SU-DHL-6 (cell line): ENCODE measurements around the gene CRTC2.
A peak's percentile ranks its signal among the peaks of the same experiment; 100 is the strongest.

Experiments used
- H2AFZ ChIP-seq: fragments of 200-600 bp; sonication (generic); 2 replicates; pipeline ENCODE4 v1.6.1; 2014; ENCODE audit warnings: low read depth, mild to moderate bottlenecking, moderate library complexity, mixed read lengths, antibody characterized with exemption, low read length; ENCODE audit not compliant: severe bottlenecking
- H3F3A ChIP-seq: fragments of 200-600 bp; shearing (Covaris generic); 2 replicates; pipeline ENCODE4 v1.6.0; 2016; ENCODE audit warnings: antibody characterized with exemption, mild to moderate bottlenecking; ENCODE audit not compliant: insufficient read depth
- H3K27ac ChIP-seq: fragments of 200-600 bp; sonication (generic); 2 replicates; pipeline ENCODE4 v1.5.1; 2016; ENCODE audit warnings: low read depth, mild to moderate bottlenecking, low read length, moderate library complexity, mixed read lengths
- H3K27me3 ChIP-seq: fragments of 200-600 bp; sonication (generic), shearing (Covaris generic); 2 replicates; pipeline ENCODE4 v1.6.0; 2014; ENCODE audit warnings: mild to moderate bottlenecking, low read length
- H3K36me3 ChIP-seq: fragments of 200-600 bp; sonication (generic); 2 replicates; pipeline ENCODE4 v1.6.1; 2014; ENCODE audit warnings: mild to moderate bottlenecking, low read length, mixed read lengths
- H3K4me2 ChIP-seq: fragments of 300-600, 200-600 bp; shearing (Covaris generic), sonication (generic); 2 replicates; pipeline ENCODE4 v1.6.0; 2014; ENCODE audit warnings: low read length, low read depth, mild to moderate bottlenecking; ENCODE audit not compliant: poor library complexity, severe bottlenecking
- H3K4me3 ChIP-seq: fragments of 200-600 bp; sonication (generic); 2 replicates; pipeline ENCODE4 v1.5.1; 2014; ENCODE audit warnings: antibody characterized with exemption, low read length, mild to moderate bottlenecking, mixed read lengths; ENCODE audit not compliant: insufficient read depth, poor library complexity, severe bottlenecking
- H3K79me2 ChIP-seq: fragments of 200-600 bp; sonication (generic); 2 replicates; pipeline ENCODE4 v1.6.1; 2014; ENCODE audit warnings: mild to moderate bottlenecking, low read length, moderate library complexity; ENCODE audit not compliant: insufficient read depth
- H3K9ac ChIP-seq: fragments of 200-600 bp; sonication (generic); 2 replicates; pipeline ENCODE4 v1.7.0; 2014; ENCODE audit warnings: mild to moderate bottlenecking, low read length
- H3K9me2 ChIP-seq: fragments of 200-600 bp; sonication (generic); replicated peaks from 2 replicates; pipeline ENCODE4 v1.6.1; 2014; ENCODE audit warnings: low read length; ENCODE audit not compliant: insufficient read depth
- H3K9me3 ChIP-seq: fragments of 200-600 bp; sonication (generic); 2 replicates; pipeline ENCODE4 v1.6.1; 2014; ENCODE audit warnings: low read length, mixed read lengths; ENCODE audit not compliant: insufficient read depth
- H4K20me1 ChIP-seq: fragments of 200-600 bp; sonication (generic); 2 replicates; pipeline ENCODE4 v1.6.1; 2014; ENCODE audit warnings: low read depth, mild to moderate bottlenecking, antibody characterized with exemption, low read length, moderate library complexity, mixed read lengths
- EZH2phosphoT487 ChIP-seq: fragments of 200-600 bp; sonication (generic), shearing (Covaris generic); conservative IDR thresholded peaks from 2 replicates; pipeline ENCODE4 v1.6.1; 2018; ENCODE audit warnings: mild to moderate bottlenecking, antibody characterized with exemption, low read length, moderate library complexity, mixed read lengths
- TF ChIP-seq, protein P1 (sequence below): fragments of 200-600 bp; sonication (generic); IDR thresholded peaks from one replicate; pipeline ENCODE4 v1.5.1; 2017; ENCODE audit warnings: antibody characterized with exemption, mild to moderate bottlenecking, low read length, moderate library complexity; ENCODE audit not compliant: insufficient read depth, poor library complexity, severe bottlenecking

CRTC2 gene

DNA sequence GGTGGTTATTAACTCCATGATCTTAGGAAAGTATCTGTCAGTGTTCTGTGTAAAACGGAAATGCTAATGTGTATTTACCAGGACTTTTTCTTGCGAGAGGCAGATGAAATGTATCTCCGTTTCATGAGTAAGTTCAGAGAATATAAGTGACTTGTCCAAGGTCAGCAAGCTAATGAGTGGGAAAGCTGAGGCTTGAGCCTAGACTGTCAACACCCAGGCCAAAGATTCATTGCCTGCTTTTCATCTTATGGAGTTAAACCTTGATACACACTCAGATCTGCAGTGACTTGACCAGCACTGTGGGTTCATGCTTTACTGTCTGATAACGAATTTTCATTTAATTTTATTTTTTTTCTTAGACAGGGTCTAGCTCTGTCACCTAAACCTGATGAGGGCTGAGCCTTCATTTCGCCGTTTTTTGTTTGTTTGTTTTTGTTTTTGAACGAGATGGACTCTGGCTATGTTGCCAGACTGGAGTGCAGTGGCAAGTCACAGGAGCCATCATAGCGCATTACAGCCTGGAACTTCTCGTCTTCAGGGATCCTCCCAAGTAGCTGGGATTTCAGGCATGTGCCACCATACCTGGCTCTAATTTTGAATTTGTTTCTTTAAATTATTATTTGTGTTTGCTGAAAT lies 20.0 kb upstream of the CRTC2 start:
- Histone ChIP-seq H3K9me3 (no peaks in the 10 kb centered on the region), H2AFZ (peak overlapping the region; percentile 97), H3K27me3 (no peaks in the 10 kb centered on the region), H3K79me2 (peaks cover 21% of the 10 kb centered on the region), H3K27ac (peak overlapping the region; percentile 68; the same call in 1 of the 2 replicates), H3K36me3 (no peaks in the 10 kb centered on the region; the same call in 1 of the 2 replicates), H3K4me2 (peak overlapping the region; percentile 92), H3K9me2 (no peaks in the 10 kb centered on the region), H4K20me1 (no peaks in the 10 kb centered on the region), H3K4me3 (peak overlapping the region; percentile 92), H3K9ac (peak overlapping the region; percentile 93), H3F3A (0 out of 2 replicates have a peak, but pooled peaks cover 6% of the 10 kb centered on the region)
- TF ChIP-seq, protein P1, sequence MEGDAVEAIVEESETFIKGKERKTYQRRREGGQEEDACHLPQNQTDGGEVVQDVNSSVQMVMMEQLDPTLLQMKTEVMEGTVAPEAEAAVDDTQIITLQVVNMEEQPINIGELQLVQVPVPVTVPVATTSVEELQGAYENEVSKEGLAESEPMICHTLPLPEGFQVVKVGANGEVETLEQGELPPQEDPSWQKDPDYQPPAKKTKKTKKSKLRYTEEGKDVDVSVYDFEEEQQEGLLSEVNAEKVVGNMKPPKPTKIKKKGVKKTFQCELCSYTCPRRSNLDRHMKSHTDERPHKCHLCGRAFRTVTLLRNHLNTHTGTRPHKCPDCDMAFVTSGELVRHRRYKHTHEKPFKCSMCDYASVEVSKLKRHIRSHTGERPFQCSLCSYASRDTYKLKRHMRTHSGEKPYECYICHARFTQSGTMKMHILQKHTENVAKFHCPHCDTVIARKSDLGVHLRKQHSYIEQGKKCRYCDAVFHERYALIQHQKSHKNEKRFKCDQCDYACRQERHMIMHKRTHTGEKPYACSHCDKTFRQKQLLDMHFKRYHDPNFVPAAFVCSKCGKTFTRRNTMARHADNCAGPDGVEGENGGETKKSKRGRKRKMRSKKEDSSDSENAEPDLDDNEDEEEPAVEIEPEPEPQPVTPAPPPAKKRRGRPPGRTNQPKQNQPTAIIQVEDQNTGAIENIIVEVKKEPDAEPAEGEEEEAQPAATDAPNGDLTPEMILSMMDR: no peak
- TF ChIP-seq EZH2phosphoT487: no peak

DNA sequence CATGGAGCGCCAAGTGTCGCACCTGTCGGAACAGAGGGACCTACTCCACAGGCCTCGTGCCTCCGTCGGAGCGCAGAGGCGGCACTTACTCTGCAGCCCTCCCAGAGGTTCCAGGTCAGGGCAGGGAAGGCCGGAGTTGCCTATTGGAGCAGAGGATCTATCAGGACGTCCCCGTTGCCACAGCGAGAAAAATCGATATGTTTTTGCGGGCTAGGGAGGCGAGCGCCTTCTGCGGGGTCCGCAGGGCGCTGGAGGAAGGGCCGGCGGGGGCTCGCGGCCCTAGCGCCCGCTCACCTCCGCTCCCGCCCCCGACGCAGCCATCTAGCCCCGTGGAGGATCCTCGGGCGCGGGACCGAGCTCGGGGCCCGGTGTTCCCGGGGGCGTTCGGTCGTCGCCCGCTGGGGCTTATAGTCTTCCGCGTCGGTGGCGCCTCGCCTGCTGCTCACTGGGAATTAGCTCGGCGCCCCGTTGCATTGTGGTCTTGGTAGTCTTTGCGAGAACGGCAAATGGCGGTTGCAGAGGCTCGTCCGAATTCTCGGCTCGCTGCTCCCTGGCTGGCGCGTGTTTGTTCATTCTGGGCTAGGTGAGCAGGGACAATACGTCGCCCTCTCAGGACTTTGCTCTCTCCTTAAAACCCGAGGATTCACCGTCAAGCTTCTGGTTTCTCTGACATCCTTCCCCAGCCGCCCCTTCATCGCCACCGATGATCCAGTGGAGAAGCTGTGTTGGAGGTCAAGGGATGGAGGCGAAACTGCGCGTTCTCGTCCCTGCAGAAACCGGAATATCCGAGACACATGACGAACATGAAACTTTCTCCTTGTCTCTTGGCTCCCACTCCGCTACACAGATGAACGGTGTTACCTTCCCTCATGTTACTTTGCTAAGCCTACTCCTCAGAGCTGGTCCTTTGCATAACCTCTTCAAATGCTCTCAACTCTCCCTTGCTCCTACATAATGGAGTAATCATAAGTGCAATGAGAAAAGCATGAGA lies 19.1 kb upstream of the CRTC2 start, which contains the start of gene JTB:
Gene JTB (minus strand): TSS at position 425 of the 991 bp plus-strand sequence. CDS start 422 bp downstream, at position 3.
- Histone ChIP-seq H3K4me3 (peak within 1 kb of the TSS; percentile 92), H3K9me2 (no peaks in the 10 kb centered on the region), H3K36me3 (no peaks in the 10 kb centered on the region; the same call in 1 of the 2 replicates), H3K79me2 (peaks cover 21% of the 10 kb centered on the region), H3K9me3 (no peaks in the 10 kb centered on the region), H3K9ac (peak within 1 kb of the TSS; percentile 93), H4K20me1 (no peaks in the 10 kb centered on the region), H3K27me3 (no peaks in the 10 kb centered on the region), H2AFZ (peak within 1 kb of the TSS; percentile 97), H3K27ac (peak within 1 kb of the TSS; percentile 68), H3F3A (0 out of 2 replicates have a peak, but pooled peaks cover 6% of the 10 kb centered on the region), H3K4me2 (peak within 1 kb of the TSS; percentile 92)
- no peak for TF ChIP-seq EZH2phosphoT487
- TF ChIP-seq, protein P1: no peak

DNA sequence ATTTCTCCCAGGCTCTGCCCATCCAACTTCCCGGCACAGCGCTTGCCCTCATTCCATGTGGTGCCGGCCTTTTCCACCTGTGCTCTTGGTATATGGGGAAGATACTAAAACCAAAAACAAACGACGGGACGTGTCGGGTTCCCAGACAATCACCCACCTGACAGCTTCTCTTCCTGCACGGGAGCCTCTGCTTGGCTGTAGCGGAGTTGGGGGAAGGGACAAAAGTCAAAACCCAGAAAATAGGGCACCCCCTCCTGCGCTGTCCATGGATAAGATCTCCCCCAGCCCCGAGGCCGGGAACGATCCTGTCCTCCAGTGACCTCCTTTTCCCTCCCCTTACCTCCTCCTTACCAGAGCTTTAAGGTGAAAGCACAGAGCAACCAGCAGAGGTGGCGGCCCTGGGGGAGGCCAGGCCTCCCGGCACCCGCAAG lies 18.4 kb upstream of the CRTC2 start:
- Histone ChIP-seq H3F3A (0 out of 2 replicates have a peak, but pooled peaks cover 6% of the 10 kb centered on the region), H3K4me2 (peak overlapping the region; percentile 92), H3K9me2 (no peaks in the 10 kb centered on the region), H4K20me1 (no peaks in the 10 kb centered on the region), H3K4me3 (peak overlapping the region; percentile 92), H3K9ac (peak overlapping the region; percentile 93), H3K36me3 (no peaks in the 10 kb centered on the region; the same call in 1 of the 2 replicates), H3K27ac (peak overlapping the region; percentile 68), H3K27me3 (no peaks in the 10 kb centered on the region), H2AFZ (peak overlapping the region; percentile 97), H3K9me3 (no peaks in the 10 kb centered on the region), H3K79me2 (peaks cover 21% of the 10 kb centered on the region)
- TF ChIP-seq, protein P1: no peak
- no peak for TF ChIP-seq EZH2phosphoT487
